Measurements from ENCODE around the gene PGGHG.
A peak's percentile ranks its signal among the peaks of the same experiment; 100 is the strongest.

PGGHG gene

DNA sequence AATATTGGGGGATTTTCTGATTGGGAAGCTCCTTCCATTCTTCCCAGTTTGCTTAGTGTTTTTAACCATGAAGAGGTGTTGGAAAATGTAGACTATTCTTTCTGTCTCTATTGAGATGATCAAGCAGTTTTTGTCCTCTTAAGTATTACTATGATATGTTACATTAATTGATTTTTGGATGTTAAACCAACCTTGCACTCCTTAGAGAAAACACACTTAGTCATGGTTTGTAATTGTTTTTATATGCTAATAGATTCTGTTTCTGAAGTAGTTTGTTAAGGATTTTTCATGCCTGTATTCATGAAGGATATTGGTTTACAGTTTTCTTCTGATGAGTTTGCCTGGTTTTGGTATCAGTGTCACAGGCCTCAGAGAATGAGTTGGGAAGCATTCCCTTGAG lies 12.7 kb upstream of the PGGHG start:
- TF ChIP-seq, protein P1, sequence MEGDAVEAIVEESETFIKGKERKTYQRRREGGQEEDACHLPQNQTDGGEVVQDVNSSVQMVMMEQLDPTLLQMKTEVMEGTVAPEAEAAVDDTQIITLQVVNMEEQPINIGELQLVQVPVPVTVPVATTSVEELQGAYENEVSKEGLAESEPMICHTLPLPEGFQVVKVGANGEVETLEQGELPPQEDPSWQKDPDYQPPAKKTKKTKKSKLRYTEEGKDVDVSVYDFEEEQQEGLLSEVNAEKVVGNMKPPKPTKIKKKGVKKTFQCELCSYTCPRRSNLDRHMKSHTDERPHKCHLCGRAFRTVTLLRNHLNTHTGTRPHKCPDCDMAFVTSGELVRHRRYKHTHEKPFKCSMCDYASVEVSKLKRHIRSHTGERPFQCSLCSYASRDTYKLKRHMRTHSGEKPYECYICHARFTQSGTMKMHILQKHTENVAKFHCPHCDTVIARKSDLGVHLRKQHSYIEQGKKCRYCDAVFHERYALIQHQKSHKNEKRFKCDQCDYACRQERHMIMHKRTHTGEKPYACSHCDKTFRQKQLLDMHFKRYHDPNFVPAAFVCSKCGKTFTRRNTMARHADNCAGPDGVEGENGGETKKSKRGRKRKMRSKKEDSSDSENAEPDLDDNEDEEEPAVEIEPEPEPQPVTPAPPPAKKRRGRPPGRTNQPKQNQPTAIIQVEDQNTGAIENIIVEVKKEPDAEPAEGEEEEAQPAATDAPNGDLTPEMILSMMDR (conservative IDR thresholded peaks at IDR 0.05; ENCODE audit: low read depth, low read length), result no peak
- no peak overlapping the region for H3K4me3 ChIP-seq (ENCODE audit: low read depth, low read length)
- DNase-seq (ENCODE audit: low read depth), result no peak

DNA sequence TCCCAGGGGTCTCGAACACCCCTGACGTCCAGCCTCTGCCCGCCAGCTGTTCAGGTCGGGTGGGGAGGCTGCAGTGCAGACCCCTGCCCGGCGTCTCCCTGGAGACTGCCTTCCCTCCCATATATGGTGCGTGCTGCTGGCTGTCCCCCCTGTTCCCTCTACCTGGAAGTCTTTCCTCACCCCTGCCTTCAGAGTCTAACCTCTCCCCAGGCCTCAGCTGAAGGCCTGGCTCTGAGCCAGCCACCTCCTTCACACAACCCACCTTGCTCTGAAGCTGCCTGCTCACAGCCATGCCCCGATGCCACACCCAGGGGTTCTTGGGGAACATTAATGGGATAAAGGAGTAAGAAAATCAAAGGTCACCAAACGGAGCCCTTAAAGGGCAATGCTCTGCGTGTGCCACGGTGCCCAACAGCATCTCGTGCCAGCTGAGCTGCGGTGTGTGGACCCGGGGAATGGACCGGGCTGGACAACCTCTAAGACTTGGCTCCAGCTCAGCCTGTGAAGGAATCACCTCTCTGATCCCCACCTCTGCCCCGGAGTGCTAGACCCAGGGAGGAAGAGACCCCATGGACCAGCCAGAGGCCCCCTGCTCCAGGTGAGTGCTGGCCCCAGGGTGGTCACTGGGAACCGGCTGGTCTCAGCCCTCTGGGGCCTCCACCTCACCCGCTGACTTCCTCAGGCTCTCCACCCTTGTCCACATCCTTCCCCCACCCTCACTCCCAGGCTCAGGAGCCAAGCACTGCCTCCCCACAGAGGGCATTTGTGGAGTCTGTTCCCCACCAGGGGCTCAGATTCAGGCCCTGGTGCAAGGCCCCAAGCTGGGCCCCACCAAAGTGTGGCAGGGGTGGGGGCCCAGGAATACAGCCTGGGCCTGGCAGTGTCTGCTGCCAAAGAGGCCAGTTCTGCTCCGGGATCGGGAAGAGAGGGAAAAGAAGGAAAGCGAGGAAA lies 10.7 kb upstream of the PGGHG start, which contains the start of gene NLRP6:
Gene NLRP6 (plus strand): TSS at position 407 of the 951 bp plus-strand sequence. CDS start 163 bp downstream, at position 570.
- no peak for DNase-seq (ENCODE audit: low read depth)
- no peak within 1 kb of the TSS for H3K4me3 ChIP-seq (ENCODE audit: low read depth, low read length)
- TF ChIP-seq, protein P1 (conservative IDR thresholded peaks at IDR 0.05; ENCODE audit: low read depth, low read length), result no peak

DNA sequence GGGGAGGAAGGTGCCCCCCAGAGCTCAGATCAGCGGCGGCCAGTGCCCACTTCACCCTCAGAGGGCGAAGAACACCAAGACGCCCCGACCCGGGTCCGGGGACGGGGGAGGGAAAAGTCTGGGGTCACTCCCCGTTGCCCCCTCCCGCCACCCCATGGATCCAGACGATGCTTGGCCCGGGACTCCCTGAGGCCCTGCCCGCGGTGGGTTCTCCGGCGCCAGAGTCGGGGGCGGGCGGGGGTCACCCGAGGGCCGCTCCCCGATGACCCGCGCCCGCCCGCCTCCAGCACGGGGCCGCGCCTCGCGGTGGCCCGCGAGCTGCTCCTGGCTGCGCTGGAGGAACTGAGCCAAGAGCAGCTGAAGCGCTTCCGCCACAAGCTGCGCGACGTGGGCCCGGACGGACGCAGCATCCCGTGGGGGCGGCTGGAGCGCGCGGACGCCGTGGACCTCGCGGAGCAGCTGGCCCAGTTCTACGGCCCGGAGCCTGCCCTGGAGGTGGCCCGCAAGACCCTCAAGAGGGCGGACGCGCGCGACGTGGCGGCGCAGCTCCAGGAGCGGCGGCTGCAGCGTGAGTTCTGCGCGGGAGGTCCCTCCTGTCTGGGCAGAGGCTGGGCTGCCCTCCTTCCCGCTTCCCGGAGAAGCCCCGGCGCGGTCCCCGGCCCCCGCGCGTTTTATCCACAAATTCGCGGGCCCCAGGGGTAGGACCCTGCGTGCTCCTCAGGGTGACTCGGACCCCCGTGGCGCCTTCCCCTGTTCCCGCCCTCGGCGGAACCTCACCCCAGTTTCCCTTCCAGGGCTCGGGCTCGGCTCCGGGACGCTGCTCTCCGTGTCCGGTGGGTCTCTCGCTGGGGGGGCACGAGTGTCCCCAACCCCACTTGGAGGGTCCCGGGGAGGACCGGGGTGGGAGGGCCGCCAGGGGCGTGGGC lies 9.6 kb upstream of the PGGHG start:
- no peak for DNase-seq (ENCODE audit: low read depth)
- no peak overlapping the region for H3K4me3 ChIP-seq (ENCODE audit: low read depth, low read length)
- TF ChIP-seq, protein P1 (conservative IDR thresholded peaks at IDR 0.05; ENCODE audit: low read depth, low read length), result no peak

DNA sequence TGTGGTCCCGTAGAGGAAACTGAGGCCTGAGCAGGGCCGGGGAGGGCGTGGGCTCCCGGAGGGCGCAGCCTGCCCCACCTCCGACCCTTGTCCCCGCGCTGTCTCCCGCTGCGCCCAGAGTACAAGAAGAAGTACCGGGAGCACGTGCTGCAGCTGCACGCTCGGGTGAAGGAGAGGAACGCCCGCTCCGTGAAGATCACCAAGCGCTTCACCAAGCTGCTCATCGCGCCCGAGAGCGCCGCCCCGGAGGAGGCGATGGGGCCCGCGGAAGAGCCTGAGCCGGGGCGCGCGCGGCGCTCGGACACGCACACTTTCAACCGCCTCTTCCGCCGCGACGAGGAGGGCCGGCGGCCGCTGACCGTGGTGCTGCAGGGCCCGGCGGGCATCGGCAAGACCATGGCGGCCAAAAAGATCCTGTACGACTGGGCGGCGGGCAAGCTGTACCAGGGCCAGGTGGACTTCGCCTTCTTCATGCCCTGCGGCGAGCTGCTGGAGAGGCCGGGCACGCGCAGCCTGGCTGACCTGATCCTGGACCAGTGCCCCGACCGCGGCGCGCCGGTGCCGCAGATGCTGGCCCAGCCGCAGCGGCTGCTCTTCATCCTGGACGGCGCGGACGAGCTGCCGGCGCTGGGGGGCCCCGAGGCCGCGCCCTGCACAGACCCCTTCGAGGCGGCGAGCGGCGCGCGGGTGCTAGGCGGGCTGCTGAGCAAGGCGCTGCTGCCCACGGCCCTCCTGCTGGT lies 8.8 kb upstream of the PGGHG start:
- H3K4me3 ChIP-seq (ENCODE audit: low read depth, low read length), result no peak overlapping the region
- DNase-seq (ENCODE audit: low read depth), result peak; percentile 33
- TF ChIP-seq, protein P1 (conservative IDR thresholded peaks at IDR 0.05; ENCODE audit: low read depth, low read length), result no peak

DNA sequence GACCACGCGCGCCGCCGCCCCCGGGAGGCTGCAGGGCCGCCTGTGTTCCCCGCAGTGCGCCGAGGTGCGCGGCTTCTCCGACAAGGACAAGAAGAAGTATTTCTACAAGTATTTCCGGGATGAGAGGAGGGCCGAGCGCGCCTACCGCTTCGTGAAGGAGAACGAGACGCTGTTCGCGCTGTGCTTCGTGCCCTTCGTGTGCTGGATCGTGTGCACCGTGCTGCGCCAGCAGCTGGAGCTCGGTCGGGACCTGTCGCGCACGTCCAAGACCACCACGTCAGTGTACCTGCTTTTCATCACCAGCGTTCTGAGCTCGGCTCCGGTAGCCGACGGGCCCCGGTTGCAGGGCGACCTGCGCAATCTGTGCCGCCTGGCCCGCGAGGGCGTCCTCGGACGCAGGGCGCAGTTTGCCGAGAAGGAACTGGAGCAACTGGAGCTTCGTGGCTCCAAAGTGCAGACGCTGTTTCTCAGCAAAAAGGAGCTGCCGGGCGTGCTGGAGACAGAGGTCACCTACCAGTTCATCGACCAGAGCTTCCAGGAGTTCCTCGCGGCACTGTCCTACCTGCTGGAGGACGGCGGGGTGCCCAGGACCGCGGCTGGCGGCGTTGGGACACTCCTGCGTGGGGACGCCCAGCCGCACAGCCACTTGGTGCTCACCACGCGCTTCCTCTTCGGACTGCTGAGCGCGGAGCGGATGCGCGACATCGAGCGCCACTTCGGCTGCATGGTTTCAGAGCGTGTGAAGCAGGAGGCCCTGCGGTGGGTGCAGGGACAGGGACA lies 8.0 kb upstream of the PGGHG start:
- no peak overlapping the region for H3K4me3 ChIP-seq (ENCODE audit: low read depth, low read length)
- DNase-seq (ENCODE audit: low read depth), result no peak
- TF ChIP-seq, protein P1 (conservative IDR thresholded peaks at IDR 0.05; ENCODE audit: low read depth, low read length), result no peak

All from choroid plexus epithelial cell (primary cell).